HG03280 (cell line): ENCODE results near the gene ARRB2.
A peak's percentile ranks its signal among the peaks of the same experiment; 100 is the strongest.
"Not testable (repeated sequence)": the region's sequence is repeated elsewhere in the genome, so short reads cannot be mapped to it uniquely, and the experiment has no call there.

ENCODE experiments used
- ATAC-seq: cut with Tn5 transposase; IDR thresholded peaks from one replicate; pipeline ENCODE4 v1.9.1; 2021; ENCODE audit warnings: mild to moderate bottlenecking, moderate library complexity; ENCODE audit not compliant: unreplicated experiment

The ARRB2 gene

DNA sequence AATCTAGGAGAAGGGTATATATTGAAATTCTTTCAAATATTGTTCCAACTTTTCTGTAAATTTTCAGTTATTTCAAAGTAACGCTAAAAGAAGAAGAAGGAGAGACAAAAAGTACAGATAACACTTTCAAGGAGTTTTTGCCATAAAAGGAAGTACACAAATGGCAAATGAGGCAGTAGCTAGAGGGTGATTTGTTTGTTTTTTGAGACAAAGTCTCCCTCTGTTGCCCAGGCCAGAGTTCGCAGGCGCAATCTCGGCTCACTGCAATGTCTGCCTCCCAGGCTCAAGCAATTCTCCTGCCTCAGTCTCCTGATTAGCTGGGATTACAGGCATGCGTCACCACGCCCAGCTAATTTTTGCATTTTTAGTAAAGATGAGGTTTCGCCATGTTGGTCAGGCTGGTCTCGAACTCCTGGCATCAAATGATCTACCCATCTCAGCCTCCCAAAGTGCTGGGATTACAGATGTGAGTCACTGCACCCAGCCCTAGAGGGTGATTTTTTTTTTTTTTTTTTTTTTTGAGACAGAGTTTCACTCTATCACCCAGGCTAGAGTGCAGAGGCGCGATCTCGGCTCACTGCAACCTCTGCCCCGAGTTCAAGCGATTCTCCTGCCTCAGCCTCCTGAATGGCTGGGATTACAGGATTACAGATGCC is 10.9 kb upstream of the ARRB2 start:
- not testable (repeated sequence) for ATAC-seq

DNA sequence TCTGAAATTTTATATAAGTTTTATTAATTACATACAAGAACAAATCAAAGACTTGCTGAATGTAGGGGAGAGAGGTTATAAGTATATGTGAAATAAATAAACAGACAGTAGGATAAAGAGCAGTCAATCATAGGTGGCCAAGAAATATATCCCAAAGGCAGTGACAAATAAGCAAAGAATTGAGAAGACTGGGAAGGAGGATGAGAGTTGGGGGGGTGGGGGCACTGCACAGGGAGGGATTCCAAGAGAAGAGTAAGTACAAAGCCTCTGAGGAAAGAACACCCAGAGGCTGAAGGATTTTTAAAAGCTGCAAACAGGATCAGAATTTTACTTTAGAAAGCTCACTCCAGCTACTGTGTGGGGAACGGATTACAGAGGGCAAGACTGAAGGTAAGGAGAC is 9.3 kb upstream of the ARRB2 start:
- no peak for ATAC-seq

DNA sequence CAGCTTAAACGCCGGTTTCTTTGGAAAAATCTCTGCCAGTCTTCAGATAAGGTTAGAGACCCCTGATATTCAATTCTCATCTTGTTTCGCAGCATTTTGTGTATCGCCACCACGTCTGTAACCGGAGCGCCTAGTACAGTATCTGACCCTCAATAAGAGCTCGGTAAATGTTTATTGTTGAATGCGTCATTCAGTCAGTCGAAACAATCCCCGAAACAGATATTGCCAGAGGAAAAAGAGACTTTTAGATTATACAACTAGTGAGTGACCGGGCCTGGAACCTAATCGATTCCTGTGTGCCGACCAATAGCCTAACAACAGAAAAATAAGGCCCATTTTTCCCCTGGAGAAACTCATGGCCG is 7.1 kb upstream of the ARRB2 start:
- no peak for ATAC-seq

DNA sequence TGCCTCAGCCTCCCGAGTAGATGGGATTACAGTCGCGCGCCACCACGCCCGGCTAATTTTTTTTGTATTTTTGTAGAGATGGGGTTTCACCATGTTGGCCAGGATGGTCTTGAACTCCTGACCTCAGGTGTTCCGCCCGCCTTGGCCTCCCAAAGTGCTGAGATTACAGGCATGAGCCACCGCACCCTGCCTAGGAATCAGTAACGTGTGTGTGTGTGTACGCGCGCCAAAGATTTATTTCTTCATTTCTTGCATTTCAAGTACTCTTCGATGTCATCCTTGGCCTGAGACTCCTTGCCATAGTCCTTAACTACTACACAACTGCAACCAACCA is 5.9 kb upstream of the ARRB2 start:
- not testable (repeated sequence) for ATAC-seq

DNA sequence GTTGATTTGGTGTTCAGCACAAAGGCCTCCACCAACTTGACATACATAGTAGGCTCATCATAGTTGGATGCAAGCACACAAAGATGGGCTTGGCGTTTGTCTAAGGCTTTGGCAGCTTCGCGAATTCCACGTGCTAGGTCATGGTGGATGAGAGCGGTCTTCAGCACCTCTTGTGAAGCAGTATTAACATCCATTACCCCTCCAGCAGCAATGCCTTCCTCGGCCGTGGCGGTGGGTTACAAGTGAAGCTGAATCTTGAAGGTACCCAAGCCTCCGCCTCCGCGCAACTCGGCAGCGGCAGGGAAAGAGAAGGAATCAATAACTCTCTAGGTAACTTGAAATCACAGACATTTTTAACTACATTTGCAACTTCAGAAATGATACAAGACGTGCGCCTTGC is 5.4 kb upstream of the ARRB2 start:
- no peak for ATAC-seq

DNA sequence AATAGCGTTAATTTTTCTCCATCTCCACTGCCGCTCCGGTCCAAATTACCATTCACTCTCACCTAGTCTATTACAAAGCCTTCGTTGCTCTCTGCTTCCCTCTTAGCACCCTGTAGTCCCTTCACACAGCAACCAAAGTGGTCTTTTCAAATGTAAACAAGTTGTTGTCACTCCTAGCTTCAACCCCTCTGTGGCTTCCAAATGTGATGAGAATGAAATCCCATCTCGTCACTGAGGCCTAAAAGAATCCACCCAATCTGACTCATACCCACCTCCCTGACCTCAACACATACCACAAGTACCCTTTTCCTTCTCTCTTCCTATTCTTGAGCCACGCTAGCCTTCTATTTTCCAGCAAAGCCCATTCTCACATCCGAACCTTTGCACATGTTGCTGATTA is 4.3 kb upstream of the ARRB2 start:
- no peak for ATAC-seq

DNA sequence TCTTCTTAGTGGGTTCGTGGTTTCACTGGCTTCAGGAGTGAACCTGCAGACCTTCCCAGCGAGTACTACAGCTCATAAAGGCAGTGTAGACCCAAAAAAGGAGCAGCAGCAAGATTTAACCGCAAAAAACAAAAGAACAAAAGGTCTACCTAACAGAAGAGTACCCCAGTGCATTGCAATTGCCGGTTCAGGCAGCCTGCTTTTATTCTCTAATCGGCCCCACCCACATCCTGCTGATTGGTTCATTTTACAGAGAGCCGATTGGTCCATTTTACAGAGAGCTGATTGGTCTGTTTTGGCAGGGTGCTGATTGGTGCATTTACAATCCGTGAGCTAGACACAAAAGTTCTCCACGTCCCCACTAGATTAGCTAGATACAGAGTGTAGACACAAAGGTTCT is 2.0 kb upstream of the ARRB2 start:
- no peak for ATAC-seq

DNA sequence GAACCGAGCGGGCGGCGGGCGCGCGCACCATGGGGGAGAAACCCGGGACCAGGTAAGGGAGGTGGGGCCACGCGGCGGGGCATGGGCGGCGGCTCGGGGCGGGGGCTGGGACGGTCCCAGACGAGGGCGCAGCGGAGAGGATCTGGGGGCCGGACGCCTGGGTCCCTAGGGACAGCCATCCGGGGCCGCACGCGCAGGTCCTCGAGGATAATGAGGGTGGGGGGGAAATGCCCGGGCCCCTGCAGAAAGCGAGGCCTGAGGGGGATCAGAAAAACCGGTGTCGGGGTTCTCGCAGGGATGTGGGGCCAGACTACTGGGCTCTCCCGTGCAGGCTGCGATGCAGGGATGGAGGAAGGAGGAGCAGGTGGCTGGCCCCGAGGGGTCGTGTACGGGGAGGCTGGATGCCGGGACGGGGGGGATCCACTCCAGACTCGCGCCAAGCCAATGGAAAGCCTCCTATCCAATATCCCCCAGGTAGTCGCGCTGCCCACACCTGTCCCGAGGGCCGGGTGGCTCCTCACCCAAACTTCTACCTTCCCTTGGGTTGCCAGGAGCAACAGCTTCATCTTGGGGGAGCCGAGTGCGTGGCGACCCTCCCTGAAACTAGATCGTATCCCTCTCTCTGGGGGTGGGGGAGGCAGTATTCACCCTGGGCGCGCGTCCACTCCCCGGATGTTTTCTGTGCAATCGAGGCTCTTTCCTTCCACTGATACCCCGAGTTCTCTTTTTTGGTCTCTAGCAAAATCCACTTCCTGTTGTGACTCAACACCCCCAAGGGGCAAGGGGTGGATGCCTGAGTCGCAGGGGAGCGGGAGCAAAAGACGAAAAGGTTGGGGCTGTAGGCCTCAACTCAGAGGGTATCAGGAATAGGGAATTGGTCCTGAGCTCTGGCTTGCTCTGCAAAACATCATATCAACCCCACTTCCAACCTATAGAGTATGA is 532 bp downstream of the ARRB2 start:
- ATAC-seq = no peak

DNA sequence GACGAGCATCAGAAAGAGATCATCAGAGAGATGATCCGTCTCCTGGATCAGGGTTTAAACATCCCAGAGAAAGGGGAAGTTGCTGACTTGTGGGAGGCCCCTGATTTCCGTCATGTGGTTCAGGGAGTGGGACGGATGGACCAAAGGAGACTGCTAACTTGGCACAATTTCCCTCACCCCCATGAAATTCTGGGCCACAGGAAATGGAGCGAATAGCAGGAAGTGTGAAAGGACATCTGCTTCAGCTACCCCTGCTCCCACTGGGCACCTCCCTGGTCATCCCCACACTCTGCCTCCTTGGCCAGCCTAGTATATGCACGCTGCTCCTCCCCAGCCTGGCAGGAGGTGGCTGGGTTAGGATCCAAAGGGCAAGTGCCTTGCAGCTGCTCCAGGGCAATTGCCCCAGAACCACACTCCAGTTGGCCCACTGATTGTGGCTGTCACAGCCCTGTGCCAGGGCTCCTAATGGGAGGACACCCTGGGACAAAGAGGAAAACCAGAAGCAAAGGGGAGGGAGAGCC is 1.3 kb downstream of the ARRB2 start:
- ATAC-seq = no peak

DNA sequence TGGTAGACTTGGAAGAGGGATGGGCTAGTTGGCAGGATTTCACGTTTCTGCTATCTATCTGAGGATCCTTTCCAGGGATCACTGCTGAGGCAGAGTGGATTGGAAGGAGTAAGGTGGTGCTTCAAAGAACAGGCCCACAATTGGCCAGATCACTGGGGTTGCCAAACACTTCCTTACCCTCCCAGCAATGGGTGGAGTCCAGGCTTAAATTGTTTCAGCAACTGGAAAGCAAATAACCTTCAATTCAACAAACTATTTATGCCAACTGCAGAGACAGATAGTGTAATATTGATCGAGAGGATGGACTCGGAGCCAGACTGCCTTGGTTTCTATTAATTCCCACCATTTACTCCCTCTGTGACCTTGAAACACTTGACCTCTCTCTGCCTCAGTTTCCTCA is 2.1 kb downstream of the ARRB2 start:
- ATAC-seq = no peak

DNA sequence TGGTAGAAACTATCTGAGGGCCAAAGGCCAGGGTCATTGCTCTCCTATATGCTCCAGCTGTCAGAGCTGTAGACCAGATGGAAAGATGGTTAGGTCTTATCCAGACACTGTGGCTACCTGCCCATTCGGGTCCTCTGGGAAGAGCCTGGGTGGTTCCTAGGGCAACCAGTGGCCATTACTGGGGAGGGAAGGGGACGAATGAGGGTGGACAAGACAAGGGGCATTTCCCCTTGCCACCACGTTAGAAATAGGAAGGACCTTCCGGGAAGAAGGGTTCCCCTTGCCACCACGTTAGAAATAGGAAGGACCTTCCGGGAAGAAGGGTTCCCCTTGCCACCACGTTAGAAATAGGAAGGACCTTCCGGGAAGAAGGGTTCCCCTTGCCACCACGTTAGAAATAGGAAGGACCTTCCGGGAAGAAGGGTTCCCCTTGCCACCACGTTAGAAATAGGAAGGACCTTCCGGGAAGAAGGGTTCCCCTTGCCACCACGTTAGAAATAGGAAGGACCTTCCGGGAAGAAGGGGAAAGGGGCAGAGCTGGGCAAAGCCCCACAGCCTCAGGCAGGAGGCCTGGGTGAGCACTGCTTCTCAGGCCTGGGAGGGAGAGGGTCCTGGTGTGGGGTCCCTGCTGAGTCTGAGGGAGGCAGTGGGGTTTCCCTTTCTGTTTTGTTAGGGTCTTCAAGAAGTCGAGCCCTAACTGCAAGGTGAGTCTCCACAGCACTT is 4.1 kb downstream of the ARRB2 start:
- not testable (repeated sequence) for ATAC-seq

DNA sequence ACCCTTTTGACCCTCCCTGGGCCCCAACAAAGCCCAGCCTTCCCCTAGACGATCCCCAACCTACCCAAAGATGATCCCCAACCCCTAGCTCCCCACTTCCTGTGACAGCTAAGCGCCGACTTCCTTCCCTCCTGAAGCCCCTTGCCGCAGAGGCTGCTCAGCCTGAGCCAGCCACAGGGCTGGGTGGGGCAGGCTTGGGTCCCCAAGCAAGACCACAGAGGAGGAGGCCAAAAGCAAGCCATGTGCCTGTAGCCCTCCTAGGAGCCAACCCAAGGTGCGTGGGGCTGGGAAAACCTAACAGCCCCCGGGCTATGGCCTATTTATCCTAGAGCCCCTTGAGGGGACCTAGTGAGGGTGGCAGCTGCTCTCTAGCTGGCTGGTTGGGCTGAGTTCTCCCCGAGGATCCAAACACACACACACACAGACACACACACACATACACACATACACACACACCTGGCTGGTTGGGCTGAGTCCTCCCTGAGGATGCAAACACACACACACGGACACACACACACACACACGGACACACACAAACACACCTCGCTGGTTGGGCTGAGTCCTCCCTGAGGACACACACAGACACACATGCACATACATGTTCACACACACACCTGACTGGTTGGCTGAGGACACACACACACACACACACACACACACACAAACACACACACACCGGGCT is 4.8 kb downstream of the ARRB2 start:
- ATAC-seq = no peak

DNA sequence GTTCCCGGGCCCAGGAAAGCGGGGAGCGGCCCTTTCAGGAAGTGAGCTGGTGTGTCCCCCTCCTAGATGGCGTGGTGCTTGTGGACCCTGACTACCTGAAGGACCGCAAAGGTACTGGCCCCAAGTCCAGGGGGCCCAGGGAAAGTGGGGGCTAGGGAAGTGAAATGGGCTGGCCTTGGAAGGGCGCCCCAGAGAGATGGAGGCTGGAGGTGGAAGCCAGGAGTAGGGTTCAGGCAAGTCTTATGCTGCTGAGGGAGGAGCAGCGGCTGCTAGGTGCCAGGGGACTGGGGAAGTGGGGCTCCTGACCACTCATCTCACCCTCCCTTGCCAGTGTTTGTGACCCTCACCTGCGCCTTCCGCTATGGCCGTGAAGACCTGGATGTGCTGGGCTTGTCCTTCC is 5.6 kb downstream of the ARRB2 start:
- no peak for ATAC-seq

DNA sequence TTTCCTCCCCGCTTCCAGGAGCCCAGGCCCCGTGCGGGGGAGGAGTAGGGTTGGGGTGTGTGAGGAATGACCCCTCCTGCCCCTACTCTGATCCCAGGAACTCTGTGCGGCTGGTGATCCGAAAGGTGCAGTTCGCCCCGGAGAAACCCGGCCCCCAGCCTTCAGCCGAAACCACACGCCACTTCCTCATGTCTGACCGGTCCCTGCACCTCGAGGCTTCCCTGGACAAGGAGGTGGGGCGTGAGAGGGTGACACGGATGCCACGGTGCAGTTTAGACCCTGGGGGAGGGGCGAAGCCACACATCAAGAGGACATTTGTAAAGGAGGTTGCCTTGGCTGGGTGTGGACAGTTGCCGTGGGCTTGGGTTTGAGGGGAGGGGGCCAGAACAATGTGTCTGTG is 7.4 kb downstream of the ARRB2 start:
- no peak for ATAC-seq

DNA sequence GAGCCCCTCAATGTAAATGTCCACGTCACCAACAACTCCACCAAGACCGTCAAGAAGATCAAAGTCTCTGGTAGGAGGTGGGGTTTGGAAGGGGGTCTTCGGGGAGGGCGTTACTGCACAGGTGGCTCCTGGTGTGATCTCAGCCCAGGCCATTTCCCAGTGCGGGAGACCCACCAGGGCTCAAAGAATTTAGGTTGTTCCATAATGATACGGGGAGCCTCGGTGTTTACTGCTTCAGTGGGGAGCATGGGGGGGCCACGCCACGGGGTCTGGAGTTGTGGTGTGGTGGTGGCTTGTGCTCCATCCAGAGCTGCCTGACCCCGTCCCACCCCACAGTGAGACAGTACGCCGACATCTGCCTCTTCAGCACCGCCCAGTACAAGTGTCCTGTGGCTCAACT is 7.8 kb downstream of the ARRB2 start:
- ATAC-seq = no peak

DNA sequence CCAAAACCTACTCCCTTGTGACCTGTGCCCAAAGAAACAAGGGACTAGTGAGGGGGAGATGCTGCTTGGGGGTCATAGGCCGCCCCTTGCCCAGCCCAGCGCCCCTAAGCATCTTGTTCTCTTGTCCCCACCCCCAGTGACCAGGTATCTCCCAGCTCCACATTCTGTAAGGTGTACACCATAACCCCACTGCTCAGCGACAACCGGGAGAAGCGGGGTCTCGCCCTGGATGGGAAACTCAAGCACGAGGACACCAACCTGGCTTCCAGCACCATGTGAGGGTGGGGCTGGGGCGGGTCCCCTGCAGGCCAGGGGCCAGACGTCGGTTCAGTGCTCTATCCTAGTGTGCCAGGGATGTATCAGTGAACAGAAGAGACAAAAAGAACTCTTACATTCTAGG is 8.7 kb downstream of the ARRB2 start:
- ATAC-seq = no peak

DNA sequence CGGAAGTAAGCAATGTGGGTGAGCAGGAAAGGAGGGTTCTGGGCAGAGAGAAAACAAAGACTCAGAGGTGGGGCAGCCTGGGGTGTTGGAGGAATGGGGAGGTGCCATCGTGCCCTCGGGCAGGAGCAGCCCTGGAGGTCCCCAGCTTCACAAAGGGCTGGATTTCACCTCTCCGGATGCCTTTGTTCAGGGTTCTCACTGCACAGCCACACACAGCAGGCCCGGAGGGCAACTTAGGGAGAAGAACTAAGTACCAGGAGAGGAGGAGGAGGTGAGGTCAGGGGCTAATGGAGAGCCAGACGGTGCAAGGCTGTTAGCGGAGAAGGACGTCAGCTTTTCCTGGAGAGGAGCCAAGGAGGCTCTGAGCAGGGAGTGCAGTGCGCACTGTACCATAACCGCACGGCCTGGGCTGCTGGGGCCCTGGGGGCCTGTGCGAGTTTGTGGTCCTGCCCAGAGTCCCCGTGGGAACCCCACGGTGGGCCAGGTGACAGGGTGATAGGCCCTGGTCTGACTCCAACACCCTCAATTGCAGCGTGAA is 9.3 kb downstream of the ARRB2 start:
- ATAC-seq = no peak

DNA sequence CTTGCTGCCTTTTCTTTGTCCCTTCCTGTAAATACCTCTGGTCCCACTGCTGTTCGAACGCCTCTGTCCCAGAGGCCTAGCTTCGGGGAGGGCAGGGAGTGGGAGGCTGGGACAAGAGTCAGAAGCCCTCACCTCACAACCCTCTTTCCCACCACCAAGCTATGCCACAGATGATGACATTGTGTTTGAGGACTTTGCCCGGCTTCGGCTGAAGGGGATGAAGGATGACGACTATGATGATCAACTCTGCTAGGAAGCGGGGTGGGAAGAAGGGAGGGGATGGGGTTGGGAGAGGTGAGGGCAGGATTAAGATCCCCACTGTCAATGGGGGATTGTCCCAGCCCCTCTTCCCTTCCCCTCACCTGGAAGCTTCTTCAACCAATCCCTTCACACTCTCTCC is 10.4 kb downstream of the ARRB2 start:
- ATAC-seq = no peak

DNA sequence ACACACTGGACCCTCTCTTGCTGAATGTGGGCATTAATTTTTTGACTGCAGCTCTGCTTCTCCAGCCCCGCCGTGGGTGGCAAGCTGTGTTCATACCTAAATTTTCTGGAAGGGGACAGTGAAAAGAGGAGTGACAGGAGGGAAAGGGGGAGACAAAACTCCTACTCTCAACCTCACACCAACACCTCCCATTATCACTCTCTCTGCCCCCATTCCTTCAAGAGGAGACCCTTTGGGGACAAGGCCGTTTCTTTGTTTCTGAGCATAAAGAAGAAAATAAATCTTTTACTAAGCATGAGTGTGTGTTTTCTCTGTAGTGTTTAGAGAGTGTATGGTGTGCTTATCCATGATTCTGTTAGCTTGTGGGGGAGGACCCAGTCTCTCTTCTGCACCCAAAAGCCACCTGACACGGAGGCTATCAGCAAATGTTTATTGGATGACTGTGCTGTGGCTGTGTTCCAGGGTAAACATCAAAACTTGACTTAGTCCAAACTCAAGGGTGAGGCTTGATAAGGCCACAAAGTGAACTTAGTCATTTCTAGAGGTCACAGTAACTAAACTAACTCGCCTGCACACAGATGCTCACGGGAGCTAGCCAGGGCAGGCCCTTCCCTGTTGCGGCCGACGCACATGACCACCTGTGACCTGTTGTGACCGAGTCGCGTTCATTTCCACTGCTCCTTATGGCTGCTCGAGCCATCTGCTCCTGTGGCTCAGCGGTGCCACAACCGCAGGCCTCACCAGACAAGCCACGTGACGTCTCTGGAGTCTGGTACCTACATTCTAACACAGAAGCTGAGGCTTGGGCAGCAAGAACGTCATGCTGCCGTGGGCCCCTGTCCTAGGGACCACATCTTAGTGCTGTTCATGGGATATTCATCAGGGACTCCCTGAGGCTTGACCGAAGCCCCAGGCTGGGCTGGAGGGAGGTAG is 11.0 kb downstream of the ARRB2 start:
- peak; percentile 69 for ATAC-seq
